ENCODE measurements around the gene DCLRE1C.
A peak's percentile ranks its signal among the peaks of the same experiment; 100 is the strongest.
"Not testable (repeated sequence)": the region's sequence is repeated elsewhere in the genome, so short reads cannot be mapped to it uniquely, and the experiment has no call there.

DCLRE1C gene

DNA sequence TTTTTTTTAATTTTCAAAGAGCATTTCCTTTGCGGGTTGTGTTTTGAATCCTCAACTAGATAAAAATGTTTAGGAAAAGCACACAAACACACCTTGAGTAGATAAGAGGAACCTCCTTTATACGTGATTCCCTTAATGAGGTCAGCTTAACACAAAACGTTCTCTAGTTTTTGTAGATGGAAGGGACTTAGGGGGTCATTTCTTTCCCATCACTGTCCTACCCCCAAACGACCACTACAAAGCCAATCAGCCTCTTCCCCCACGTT, 74.0 kb downstream of the DCLRE1C start:
- peak overlapping the region; percentile 79 for H3K4me3 ChIP-seq (replicated peaks; ENCODE audit: low read depth, low read length)
- TF ChIP-seq, protein P1, sequence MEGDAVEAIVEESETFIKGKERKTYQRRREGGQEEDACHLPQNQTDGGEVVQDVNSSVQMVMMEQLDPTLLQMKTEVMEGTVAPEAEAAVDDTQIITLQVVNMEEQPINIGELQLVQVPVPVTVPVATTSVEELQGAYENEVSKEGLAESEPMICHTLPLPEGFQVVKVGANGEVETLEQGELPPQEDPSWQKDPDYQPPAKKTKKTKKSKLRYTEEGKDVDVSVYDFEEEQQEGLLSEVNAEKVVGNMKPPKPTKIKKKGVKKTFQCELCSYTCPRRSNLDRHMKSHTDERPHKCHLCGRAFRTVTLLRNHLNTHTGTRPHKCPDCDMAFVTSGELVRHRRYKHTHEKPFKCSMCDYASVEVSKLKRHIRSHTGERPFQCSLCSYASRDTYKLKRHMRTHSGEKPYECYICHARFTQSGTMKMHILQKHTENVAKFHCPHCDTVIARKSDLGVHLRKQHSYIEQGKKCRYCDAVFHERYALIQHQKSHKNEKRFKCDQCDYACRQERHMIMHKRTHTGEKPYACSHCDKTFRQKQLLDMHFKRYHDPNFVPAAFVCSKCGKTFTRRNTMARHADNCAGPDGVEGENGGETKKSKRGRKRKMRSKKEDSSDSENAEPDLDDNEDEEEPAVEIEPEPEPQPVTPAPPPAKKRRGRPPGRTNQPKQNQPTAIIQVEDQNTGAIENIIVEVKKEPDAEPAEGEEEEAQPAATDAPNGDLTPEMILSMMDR (IDR thresholded peaks at IDR 0.05; ENCODE audit: low read depth, low read length, missing control alignments), result no peak
- no peak for DNase-seq (ENCODE audit: extremely low read depth, low read depth)

DNA sequence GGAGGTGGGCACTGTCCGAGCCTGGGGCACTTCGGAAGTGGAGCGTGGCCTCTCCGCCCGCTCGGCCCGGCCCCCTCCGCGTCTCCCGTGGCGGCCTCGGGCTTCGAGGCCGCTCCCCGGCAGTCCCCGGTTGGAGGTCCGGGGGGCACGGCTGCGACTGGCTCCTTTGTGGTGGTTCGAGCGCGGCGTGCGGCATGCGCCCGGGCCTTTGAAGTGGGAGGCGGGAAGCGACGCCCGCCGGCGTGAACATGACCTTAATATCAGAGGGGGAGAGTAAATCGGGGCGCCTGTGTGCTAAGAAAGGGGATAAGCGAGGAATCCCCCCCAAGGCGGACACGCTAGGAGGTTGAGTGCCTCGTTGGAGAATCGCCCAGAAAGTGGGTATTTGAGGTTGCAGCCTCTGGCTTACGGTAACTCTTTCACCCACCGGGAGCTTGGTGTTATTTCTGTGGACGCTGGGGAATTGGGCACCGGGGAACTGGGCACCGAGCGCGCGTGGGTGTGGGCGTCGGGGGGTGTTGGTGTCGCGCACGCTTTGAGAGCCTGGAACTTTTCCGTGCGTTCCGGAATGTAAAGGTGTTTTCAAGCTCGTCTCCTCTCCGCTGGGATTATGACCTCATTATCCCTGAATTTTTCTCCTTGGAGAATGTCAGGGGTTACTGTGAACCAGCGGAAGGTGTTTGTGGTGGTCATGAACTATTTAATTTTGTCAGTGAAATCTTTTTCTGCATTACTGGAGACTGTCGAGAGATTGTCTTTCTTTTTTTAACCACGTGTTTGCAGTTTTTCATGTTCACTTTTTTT, 74.6 kb downstream of the DCLRE1C start:
- H3K4me3 ChIP-seq (replicated peaks; ENCODE audit: low read depth, low read length), result peak overlapping the region; percentile 79
- DNase-seq (ENCODE audit: extremely low read depth, low read depth), result no peak

GRCh38 chr10:14878266-14879123, 75.4 kb downstream of the DCLRE1C start, which contains the start of gene SUV39H2:
SUV39H2 (plus strand) TSS chr10:14878866; CDS start chr10:14878889, 23 bp downstream.
- TF ChIP-seq, protein P1 (IDR thresholded peaks at IDR 0.05; ENCODE audit: low read depth, low read length, missing control alignments), result no peak
- peak within 1 kb of the TSS; percentile 79 for H3K4me3 ChIP-seq (replicated peaks; ENCODE audit: low read depth, low read length)
- DNase-seq (ENCODE audit: extremely low read depth, low read depth), result peak; percentile 64

More for the DNA sequence above, 74.6 kb downstream of the DCLRE1C start:
- TF ChIP-seq, protein P1 (IDR thresholded peaks at IDR 0.05; ENCODE audit: low read depth, low read length, missing control alignments), result no peak

DNA sequence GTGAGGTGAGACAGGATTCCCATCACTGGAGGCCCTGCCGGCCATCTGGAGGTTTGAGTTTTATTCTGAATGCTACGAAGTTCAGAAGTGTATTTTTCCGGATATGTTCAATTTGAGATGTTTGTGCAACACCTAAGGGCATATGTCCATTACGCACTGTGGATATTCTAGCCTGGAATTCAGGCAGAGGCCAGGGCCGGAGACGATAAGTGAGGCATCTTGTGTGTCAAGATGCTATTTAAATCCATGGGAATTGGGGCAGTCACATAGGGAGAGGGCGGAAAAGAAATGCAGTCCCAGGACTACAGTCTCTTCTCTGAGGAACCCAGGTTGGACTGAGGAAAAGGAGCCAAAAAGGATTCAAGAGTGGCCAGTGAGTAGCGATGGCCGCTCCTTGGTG, 77.1 kb downstream of the DCLRE1C start:
- no peak for DNase-seq (ENCODE audit: extremely low read depth, low read depth)
- H3K4me3 ChIP-seq (replicated peaks; ENCODE audit: low read depth, low read length), result peak overlapping the region; percentile 79
- TF ChIP-seq, protein P1 (IDR thresholded peaks at IDR 0.05; ENCODE audit: low read depth, low read length, missing control alignments), result no peak

- no peak overlapping the region for H3K4me3 ChIP-seq (replicated peaks; ENCODE audit: low read depth, low read length)
- TF ChIP-seq, protein P1 (IDR thresholded peaks at IDR 0.05; ENCODE audit: low read depth, low read length, missing control alignments), result no peak
- DNase-seq (ENCODE audit: extremely low read depth, low read depth), result no peak
Observed at GRCh38 chr10:14875941-14876340, 78.0 kb downstream of the DCLRE1C start.

GRCh38 chr10:14873090-14873760, 80.7 kb downstream of the DCLRE1C start:
- H3K4me3 ChIP-seq (replicated peaks; ENCODE audit: low read depth, low read length), result no peak overlapping the region
- no peak for DNase-seq (ENCODE audit: extremely low read depth, low read depth)
- TF ChIP-seq, protein P1 (IDR thresholded peaks at IDR 0.05; ENCODE audit: low read depth, low read length, missing control alignments), result no peak

DNA sequence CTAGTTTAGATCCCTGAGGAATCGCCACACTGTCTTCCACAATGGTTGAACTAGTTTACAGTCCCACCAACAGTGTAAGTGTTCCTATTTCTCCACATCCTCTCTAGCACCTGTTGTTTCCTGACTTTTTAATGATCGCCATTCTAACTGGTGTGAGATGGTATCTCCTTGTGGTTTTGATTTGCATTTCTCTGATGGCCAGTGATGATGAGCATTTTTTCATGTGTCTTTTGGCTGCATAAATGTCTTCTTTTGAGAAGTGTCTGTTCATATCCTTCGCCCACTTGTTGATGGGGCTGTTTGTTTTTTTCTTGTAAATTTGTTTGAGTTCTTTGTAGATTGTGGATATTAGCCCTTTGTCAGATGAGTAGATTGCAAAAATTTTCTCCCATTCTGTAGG, 89.0 kb downstream of the DCLRE1C start:
- H3K4me3 ChIP-seq (replicated peaks; ENCODE audit: low read depth, low read length); DNase-seq (ENCODE audit: extremely low read depth, low read depth): not testable (repeated sequence)

GRCh38 chr10:14864466-14864865, 89.4 kb downstream of the DCLRE1C start:
- DNase-seq (ENCODE audit: extremely low read depth, low read depth); H3K4me3 ChIP-seq (replicated peaks; ENCODE audit: low read depth, low read length): not testable (repeated sequence)
